Measurements from ENCODE around the gene CLCN6.

CLCN6 gene

GRCh38 chr1:11780380-11781147, 25.4 kb upstream of the CLCN6 start:
- DNase-seq = no peak

- DNase-seq = no peak
Observed at GRCh38 chr1:11781297-11781696, 24.7 kb upstream of the CLCN6 start.

- no peak for DNase-seq
Observed at GRCh38 chr1:11782127-11782708, 23.8 kb upstream of the CLCN6 start.

- no peak for DNase-seq
Observed at GRCh38 chr1:11783556-11783955, 22.4 kb upstream of the CLCN6 start.

- no peak for DNase-seq
Observed at GRCh38 chr1:11784256-11784992, 21.6 kb upstream of the CLCN6 start.

- DNase-seq = peak; percentile 37
Observed at GRCh38 chr1:11784993-11785769, 20.8 kb upstream of the CLCN6 start.

- DNase-seq = no peak
Observed at GRCh38 chr1:11786168-11786567, 19.8 kb upstream of the CLCN6 start.

GRCh38 chr1:11787251-11787803, 18.7 kb upstream of the CLCN6 start:
- no peak for DNase-seq

GRCh38 chr1:11787804-11788436, 18.1 kb upstream of the CLCN6 start:
- no peak for DNase-seq

- DNase-seq = no peak
Observed at GRCh38 chr1:11788549-11789053, 17.4 kb upstream of the CLCN6 start.

- DNase-seq = no peak
Observed at GRCh38 chr1:11789126-11790067, 16.6 kb upstream of the CLCN6 start.

- DNase-seq = no peak
Observed at GRCh38 chr1:11790101-11790879, 15.7 kb upstream of the CLCN6 start.

- DNase-seq = no peak
Observed at GRCh38 chr1:11790880-11791715, 14.9 kb upstream of the CLCN6 start.

GRCh38 chr1:11792106-11792505, 13.9 kb upstream of the CLCN6 start:
- DNase-seq = no peak

- no peak for DNase-seq
Observed at GRCh38 chr1:11793819-11794218, 12.2 kb upstream of the CLCN6 start.

- no peak for DNase-seq
Observed at GRCh38 chr1:11794446-11795237, 11.3 kb upstream of the CLCN6 start.

GRCh38 chr1:11795238-11795890, 10.6 kb upstream of the CLCN6 start:
- DNase-seq = no peak

Data from activated gamma-delta T cell treated with Interleukin-2 at 50 U/mL for 16 hours (primary cell).